ENCODE data around the gene OR51B6.
"Not testable (repeated sequence)": the region's sequence is repeated elsewhere in the genome, so short reads cannot be mapped to it uniquely, and the experiment has no call there.

OR51B6 gene

GRCh38 chr11:5366365-5366764 lies 15.1 kb downstream of the OR51B6 start:
- DNase-seq = not testable (repeated sequence)

GRCh38 chr11:5366856-5367255 lies 15.5 kb downstream of the OR51B6 start:
- DNase-seq = no peak

DNA sequence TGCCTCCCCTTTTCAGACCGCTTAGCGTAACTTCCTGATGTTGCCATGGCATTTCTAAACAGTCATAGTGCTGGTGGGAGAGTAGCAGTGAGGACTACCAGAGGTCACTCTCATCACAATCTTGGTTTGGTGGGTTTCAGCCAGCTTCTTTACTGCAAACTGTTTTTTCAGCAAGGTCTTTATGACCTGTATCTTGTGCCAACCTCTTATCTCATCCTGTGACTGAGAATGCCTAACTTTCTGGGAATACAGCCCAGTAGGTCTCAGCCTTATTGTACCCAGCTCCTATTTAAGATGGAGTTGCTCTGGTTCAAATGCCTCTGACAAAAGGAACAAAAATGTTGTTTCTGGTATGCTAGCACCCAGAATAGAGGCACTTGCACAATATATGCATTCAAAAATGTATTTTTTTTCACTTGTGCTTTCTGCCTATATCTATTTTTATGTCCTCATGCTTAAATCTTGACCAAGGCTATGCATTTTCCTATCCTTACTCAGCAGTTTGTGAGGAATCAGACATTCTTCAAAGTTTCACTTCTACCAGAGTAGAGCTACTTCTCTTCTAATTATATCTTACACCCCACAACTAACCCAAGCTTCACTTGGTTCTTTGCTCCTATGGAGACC lies 16.3 kb downstream of the OR51B6 start:
- peak; percentile 74 for DNase-seq

GRCh38 chr11:5368502-5369043 lies 17.3 kb downstream of the OR51B6 start:
- no peak for DNase-seq

DNA sequence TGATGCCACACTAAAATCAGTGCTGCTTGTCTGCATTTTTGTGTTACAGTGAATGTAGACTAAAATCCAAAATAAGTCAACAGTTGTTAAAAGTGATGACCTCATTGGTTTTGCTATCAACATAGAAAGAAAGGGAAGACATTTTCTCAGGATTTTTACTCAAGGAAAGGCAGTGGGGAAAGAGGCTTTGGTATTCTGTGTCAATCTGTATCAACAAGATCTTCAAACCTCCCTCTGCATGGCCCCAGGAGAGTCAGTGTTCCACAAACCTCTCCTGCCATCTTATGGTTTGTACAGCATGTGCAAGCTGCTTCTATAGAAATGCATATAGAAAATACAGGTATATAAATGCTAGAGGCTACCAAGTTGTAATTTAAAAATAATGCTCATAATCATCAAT lies 18.5 kb downstream of the OR51B6 start:
- DNase-seq = no peak

- DNase-seq = peak; percentile 48
Measured at GRCh38 chr11:5380740-5381342, 29.5 kb downstream of the OR51B6 start.

DNA sequence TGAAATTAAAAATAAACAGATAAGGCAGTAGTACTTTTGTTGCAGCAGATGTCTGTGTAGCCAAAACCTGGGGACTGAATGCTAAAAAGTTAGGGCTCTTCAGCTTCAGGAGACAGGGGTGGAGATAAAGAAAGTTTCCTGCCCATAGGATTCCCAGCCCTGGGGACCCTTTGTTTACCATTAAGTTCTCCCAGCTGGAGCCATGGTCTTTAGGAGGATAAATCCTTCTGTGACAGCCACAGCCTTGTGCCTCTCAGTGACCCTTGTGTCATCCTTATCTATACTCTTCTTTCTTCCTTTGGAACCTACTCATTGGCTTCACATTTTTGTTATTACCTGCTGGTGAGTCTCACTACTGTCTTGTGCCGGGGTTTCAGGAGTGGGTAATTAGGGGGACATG lies 32.3 kb downstream of the OR51B6 start, which contains the start of gene OR51M1:
OR51M1 (plus strand) TSS at position 237 of the 400 bp plus-strand sequence. CDS start 5,587 bp downstream, outside the sequence.
- no peak for DNase-seq

DNA sequence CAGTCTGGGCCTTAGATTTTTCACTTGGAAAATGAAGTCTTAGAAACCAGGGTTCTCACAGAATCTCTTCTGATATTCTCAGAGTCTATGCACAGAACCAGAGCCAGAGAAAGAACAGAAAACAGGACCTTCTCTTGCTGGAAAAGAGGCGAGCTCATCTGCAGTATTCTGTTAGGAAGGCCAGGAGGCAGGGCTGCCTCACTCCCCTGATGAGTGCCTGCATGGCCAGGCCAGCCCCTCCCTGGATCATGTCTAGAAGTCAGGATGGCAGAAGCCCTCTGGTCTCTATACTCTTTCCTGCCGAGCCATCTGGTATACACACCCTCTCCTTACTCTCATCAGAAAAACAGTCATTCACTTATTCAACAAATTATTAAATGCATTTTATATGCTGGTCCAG lies 33.0 kb downstream of the OR51B6 start:
- DNase-seq = no peak

DNA sequence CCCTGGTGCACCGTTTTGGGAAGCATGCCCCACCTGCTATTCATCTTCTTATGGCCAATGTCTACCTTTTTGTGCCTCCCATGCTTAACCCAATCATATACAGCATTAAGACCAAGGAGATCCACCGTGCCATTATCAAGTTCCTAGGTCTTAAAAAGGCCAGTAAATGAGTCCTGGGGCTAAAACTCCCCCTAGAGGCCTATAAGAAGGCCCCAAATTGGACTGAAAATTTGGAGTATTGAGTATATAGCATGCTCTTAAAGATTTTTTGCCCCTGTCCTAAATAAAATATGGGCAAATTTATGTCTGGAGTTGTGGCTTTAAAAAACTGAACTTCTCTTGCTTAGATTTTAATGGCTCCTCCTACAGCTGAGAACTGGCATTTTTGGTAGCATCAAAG lies 38.9 kb downstream of the OR51B6 start:
- DNase-seq = no peak

DNA sequence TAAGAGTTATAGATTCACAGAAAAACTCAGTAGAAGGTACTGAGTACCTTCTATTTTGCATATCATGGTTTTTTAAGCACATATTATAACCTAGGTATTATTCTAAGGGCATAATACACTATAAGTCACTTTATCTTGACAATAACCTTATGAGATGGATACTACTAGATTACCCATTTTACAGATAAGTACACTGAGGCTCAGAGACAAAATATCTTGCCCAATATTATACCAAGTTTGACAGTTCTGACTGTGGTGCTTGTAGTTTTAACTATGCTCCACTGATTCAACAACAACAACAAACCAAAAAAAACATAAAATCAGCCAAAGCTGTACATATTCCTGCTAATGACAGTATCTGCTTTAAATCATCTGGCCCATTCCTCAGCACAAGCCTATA lies 42.8 kb downstream of the OR51B6 start:
- DNase-seq = no peak

GRCh38 chr11:5398936-5399335 lies 47.6 kb downstream of the OR51B6 start:
- no peak for DNase-seq
